Spleen (tissue), 13 donors: ENCODE results near the gene SAMD7. TPM values are rescaled to one million over a fixed set of nuclear protein-coding genes. Genes with fewer than 3 reads are reported as not detected.

Source experiments
- DNase-seq: peaks from one replicate; pipeline ENCODE4 v3.0.0-alpha.2; 2020
- H3K27ac ChIP-seq, 8 donors: fragments of 200-600 bp; sonication (generic) in 7 of 8; 1 replicate in 4 of 8; 2 replicates in 4 of 8; pipeline versions ENCODE4 v1.5.0 to v1.8.0; 2016 to 2021; ENCODE audit warnings: inconsistent platforms in 4 of 8, mild to moderate bottlenecking in 4 of 8, moderate library complexity in 1 of 8
- H3K27me3 ChIP-seq, 7 donors: fragments of 200-600 bp; sonication (generic) in 6 of 7; replicated peaks in 1 of 7; 1 replicate in 4 of 7; 2 replicates in 3 of 7; pipeline versions ENCODE4 v1.5.0 to v1.8.0; 2016 to 2021; ENCODE audit warnings: inconsistent platforms in 3 of 7, mild to moderate bottlenecking in 1 of 7
- H3K36me3 ChIP-seq, 6 donors: fragments of 200-600 bp; sonication (generic) in 5 of 6; 1 replicate in 4 of 6; 2 replicates in 2 of 6; pipeline versions ENCODE4 v1.5.0 to v1.8.0; 2016 to 2021; ENCODE audit warnings: inconsistent platforms in 2 of 6
- H3K4me1 ChIP-seq, 6 donors: fragments of 200-600 bp; sonication (generic) in 5 of 6; 1 replicate in 3 of 6; 2 replicates in 3 of 6; pipeline versions ENCODE4 v1.5.0 to v1.8.0; 2016 to 2021; ENCODE audit warnings: inconsistent platforms in 3 of 6
- H3K4me3 ChIP-seq, 8 donors: fragments of 200-600 bp; sonication (generic) in 7 of 8; 1 replicate in 4 of 8; 2 replicates in 4 of 8; pipeline versions ENCODE4 v1.5.0 to v1.8.0; 2016 to 2021; ENCODE audit warnings: inconsistent platforms in 4 of 8, mild to moderate bottlenecking in 4 of 8, moderate library complexity in 2 of 8
- H3K9me3 ChIP-seq, 8 donors: fragments of 200-600 bp; sonication (generic) in 7 of 8; 1 replicate in 4 of 8; 2 replicates in 4 of 8; pipeline versions ENCODE4 v1.5.0 to v1.8.0; 2016 to 2021; ENCODE audit warnings: inconsistent platforms in 4 of 8
- POLR2A ChIP-seq, 3 donors: fragments of 450-650 bp; IDR thresholded peaks; one replicate each; pipeline ENCODE4 v1.5.1; 2017; ENCODE audit warnings: antibody characterized with exemption in 3 of 3, mild to moderate bottlenecking in 1 of 3
- POLR2AphosphoS5 ChIP-seq, 3 donors: sonication (generic); formaldehyde crosslinking; IDR thresholded peaks; one replicate each; pipeline ENCODE4 v1.5.1; 2017; ENCODE audit warnings: antibody characterized with exemption in 3 of 3
- WGBS, 5 donors: extraction: QIAGEN DNeasy Blood & Tissue Kit in 3 of 5; methylation state at CpG; one replicate each; pipeline versions ENCODE4 v1.1.5 to v1.1.7; 2013 to 2018; 5-methylcytosine and 5-hydroxymethylcytosine counted together
- intact Hi-C: fragments of 100-400 bp; cut with DNase I; formaldehyde crosslinking; loops from one replicate; pipeline ENCODE4 v1.15.0; 2023; ENCODE audit warnings: low total_unique reads
- long read RNA-seq, 2 donors: transcript quantifications; one replicate each; lab custom pipeline, GENCODE V29; 2026
- polyA plus RNA-seq, 3 donors: library from polyadenylated mRNA; stranded (reverse); fragments of 200-250 nt; gene quantifications; one replicate each; pipeline ENCODE4 v1.2.1, GENCODE V29; 2013
- total RNA-seq, 7 donors: library from RNA; depleted of rRNA in 3 of 7; stranded (reverse); fragments of >200 nt in 3 of 7; fragmentation: NEBNext Ultra II Directional in 4 of 7; extraction: Animal tissue kit (Norgen Biotek cat#: 25700) in 4 of 7; gene quantifications; one replicate each; pipeline versions ENCODE4 v1.1.0 to v1.2.1, GENCODE V29; 2016 to 2021
- TF ChIP-seq, protein P1 (sequence below), 11 experiments: fragments of 200-600 bp in 7 of 11; fragments of 450-650 bp in 4 of 11; sonication (generic) in 4 of 11; IDR thresholded peaks in 8 of 11; conservative IDR thresholded peaks in 3 of 11; 1 replicate in 7 of 11; 2 replicates in 4 of 11; pipeline versions ENCODE4 v1.4.0 to v1.8.0; 2016 to 2021; ENCODE audit warnings: antibody characterized with exemption in 11 of 11, inconsistent platforms in 4 of 11, mild to moderate bottlenecking in 1 of 11
- donor health status: healthy with polysubstance abuse.
- donor health status: DM: no; HTN: no; CAD: no; lungs with moderate emphysema.
- donor health status: DM: no; HTN: no; CAD: no.
- donor health status: Bipolar disorder and iron deficiency.
- donor health status: healthy.
- donor health status: DM: no; HTN: no; CAD: no.
- donor health status: DM: yes; HTN: yes; CAD: no.

The SAMD7 gene, protein sequence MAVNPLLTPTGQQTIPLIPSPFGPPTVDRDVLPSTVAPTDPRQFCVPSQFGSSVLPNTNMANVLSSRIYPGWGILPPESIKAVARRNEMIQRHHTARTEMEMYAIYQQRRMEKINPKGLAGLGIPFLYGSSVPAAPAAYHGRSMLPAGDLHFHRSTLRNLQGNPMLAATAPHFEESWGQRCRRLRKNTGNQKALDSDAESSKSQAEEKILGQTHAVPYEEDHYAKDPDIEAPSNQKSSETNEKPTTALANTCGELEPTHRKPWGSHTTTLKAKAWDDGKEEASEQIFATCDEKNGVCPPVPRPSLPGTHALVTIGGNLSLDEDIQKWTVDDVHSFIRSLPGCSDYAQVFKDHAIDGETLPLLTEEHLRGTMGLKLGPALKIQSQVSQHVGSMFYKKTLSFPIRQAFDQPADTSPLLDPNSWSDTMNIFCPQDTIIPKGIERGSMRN
- total RNA-seq (not detected), polyA plus RNA-seq (under 1 TPM; 0.03 to 0.08 (median 0.04) TPM)
- long read RNA-seq, donor 1: 0 reads
- long read RNA-seq, donor 2: 0 reads

DNA sequence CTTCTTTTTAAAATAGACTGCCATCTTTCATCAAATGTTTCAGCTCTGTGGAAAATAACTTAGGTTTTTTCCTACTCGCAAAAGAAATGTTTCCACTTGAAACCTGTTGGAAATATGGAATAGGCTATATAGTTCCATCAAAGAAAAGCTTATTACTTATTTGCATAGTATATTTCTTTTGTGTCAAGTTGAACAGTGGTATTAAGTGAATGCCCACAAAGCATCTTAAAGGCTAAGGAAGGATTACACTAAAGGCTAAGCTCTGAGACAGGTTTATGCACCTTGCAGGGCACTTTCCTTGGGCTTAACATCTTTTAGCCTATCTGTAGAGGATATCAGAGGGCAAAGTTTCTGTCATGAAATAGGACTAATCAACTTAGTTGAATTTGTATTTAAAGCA lies at the start of gene SAMD7:
SAMD7 (plus strand) TSS at position 301 of the 400 bp plus-strand sequence. CDS start 7,927 bp downstream, outside the sequence.
- H3K9me3 ChIP-seq: no peaks in the 10 kb centered on the region
- no peaks in the 10 kb centered on the region for H3K4me1 ChIP-seq
- DNase-seq: no peak
- H3K4me3 ChIP-seq: no peak within 1 kb of the TSS
- no peaks in the 10 kb centered on the region for H3K27me3 ChIP-seq
- TF ChIP-seq POLR2AphosphoS5 (IDR thresholded peaks at IDR 0.05): no peak
- no peak for TF ChIP-seq POLR2A (IDR thresholded peaks at IDR 0.05)
- TF ChIP-seq, protein P1, sequence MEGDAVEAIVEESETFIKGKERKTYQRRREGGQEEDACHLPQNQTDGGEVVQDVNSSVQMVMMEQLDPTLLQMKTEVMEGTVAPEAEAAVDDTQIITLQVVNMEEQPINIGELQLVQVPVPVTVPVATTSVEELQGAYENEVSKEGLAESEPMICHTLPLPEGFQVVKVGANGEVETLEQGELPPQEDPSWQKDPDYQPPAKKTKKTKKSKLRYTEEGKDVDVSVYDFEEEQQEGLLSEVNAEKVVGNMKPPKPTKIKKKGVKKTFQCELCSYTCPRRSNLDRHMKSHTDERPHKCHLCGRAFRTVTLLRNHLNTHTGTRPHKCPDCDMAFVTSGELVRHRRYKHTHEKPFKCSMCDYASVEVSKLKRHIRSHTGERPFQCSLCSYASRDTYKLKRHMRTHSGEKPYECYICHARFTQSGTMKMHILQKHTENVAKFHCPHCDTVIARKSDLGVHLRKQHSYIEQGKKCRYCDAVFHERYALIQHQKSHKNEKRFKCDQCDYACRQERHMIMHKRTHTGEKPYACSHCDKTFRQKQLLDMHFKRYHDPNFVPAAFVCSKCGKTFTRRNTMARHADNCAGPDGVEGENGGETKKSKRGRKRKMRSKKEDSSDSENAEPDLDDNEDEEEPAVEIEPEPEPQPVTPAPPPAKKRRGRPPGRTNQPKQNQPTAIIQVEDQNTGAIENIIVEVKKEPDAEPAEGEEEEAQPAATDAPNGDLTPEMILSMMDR (IDR thresholded peaks at IDR 0.05 in 8 of 11, conservative IDR thresholded peaks at IDR 0.05 in 3 of 11): no peak
- intact Hi-C loops: no loop called here
- H3K36me3 ChIP-seq: no peaks in the 10 kb centered on the region
- no peak within 1 kb of the TSS for H3K27ac ChIP-seq
- WGBS, 5 donors: 95 to 100% (median 96%) methylated on average over 1 of the region's 1 CpG

DNA sequence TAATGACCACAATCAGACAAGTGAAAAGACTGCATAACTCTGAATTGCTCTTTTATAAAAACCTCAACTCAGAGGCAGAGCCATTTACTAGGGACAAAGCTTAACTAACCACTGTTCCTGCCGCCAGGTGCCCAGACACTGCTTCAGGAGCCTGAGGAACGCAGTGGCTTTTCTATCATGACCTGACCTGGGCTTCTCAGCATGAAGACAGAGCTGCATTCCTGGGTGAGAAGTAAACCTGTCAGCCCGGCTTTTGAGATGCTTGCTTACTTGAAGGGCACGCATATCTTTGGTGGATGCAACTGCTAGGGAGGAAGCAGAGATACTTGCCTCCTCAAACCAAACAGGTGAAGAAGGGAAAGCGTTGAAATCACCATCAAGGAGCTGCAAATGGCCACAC lies 49.5 kb upstream of the SAMD7 start:
- Histone ChIP-seq H3K4me1 (peaks cover 0 to 34% (median 19%) of the 10 kb centered on the region in 6 donors), H3K9me3 (no peaks in the 10 kb centered on the region), H3K27me3 (no peaks in the 10 kb centered on the region), H3K4me3 (no peak overlapping the region), H3K27ac (no peak overlapping the region), H3K36me3 (no peaks in the 10 kb centered on the region)
- TF ChIP-seq POLR2AphosphoS5 (IDR thresholded peaks at IDR 0.05) (no peak), POLR2A (IDR thresholded peaks at IDR 0.05) (no peak)
- TF ChIP-seq, protein P1 (IDR thresholded peaks at IDR 0.05 in 8 of 11, conservative IDR thresholded peaks at IDR 0.05 in 3 of 11): no peak
- 74 to 90% (median 86%) methylated on average over 5 of the region's 5 CpGs for WGBS, 5 donors
- no peak for DNase-seq
- intact Hi-C loops: loop anchor here (10.0 kb wide), 1 partner anchor 193 kb away; no protein-coding TSS in a partner anchor

DNA sequence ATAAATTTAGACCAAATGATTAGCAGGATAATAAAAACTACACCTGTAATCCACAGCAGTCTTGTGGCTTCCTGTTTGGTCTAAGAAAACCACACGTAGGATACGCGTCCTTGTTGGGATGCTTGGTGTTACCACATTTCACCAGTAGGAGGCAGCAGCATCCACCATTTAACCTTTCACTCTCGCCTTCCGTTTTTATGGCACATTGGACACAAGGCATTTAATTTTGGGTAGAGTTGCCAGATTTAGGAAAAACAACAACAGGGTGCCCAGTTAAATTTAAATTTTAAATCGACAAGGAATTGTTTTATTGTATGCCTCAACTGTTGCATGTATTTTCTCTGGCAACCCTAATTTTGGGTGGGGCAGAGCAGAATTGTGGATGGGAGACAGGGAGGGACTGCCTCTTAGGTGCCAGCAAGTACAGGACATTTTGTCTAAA lies 47.9 kb upstream of the SAMD7 start:
- Histone ChIP-seq H3K4me3 (no peak overlapping the region), H3K27me3 (no peaks in the 10 kb centered on the region), H3K4me1 (peaks cover 0 to 34% (median 19%) of the 10 kb centered on the region in 6 donors), H3K9me3 (no peaks in the 10 kb centered on the region), H3K27ac (no peak overlapping the region), H3K36me3 (no peaks in the 10 kb centered on the region)
- DNase-seq: no peak
- 1 to 3% (median 1%) methylated on average over 6 of the region's 6 CpGs for WGBS, 5 donors
- intact Hi-C loops: loop anchor here (10.0 kb wide), 1 partner anchor 191 kb away; no protein-coding TSS in a partner anchor
- no peak for TF ChIP-seq POLR2A (IDR thresholded peaks at IDR 0.05)
- peak in 1 of 3 donors; percentile 71 for TF ChIP-seq POLR2AphosphoS5 (IDR thresholded peaks at IDR 0.05)
- TF ChIP-seq, protein P1 (IDR thresholded peaks at IDR 0.05 in 8 of 11, conservative IDR thresholded peaks at IDR 0.05 in 3 of 11): peak; percentile 89 to 96 (median 93)

DNA sequence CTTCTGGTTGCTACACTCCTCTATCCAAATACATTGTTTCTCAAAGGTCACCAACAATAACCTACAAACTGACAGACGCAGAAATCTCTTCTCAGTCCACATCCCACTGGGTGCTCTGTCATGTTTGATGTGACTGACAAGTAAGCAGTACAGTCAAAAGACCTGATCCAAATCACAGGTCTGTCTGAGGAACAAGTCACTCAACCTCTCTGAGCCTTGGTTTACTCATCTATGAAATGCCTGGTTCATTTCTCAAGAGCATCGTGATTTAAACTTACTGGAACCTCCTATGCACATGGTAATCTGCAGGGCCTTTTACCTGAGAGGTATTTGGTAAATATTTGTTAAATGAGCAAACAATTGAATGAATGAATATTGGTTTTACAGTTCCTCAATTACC lies 47.1 kb upstream of the SAMD7 start:
- Histone ChIP-seq H3K4me3 (no peak overlapping the region), H3K4me1 (peaks cover 0 to 34% (median 19%) of the 10 kb centered on the region in 6 donors), H3K9me3 (no peaks in the 10 kb centered on the region), H3K27me3 (no peaks in the 10 kb centered on the region), H3K36me3 (no peaks in the 10 kb centered on the region), H3K27ac (no peak overlapping the region)
- 64 to 91% (median 79%) methylated on average over 2 of the region's 2 CpGs for WGBS, 5 donors
- intact Hi-C loops: loop anchor here (10.0 kb wide), 1 partner anchor 191 kb away; no protein-coding TSS in a partner anchor
- TF ChIP-seq POLR2AphosphoS5 (IDR thresholded peaks at IDR 0.05) (no peak), POLR2A (IDR thresholded peaks at IDR 0.05) (no peak)
- TF ChIP-seq, protein P1 (IDR thresholded peaks at IDR 0.05 in 8 of 11, conservative IDR thresholded peaks at IDR 0.05 in 3 of 11): no peak
- DNase-seq: no peak
